Pons (tissue), 1 donor: Measurements from ENCODE around the gene GSG1.
"Not testable (repeated sequence)": the region's sequence is repeated elsewhere in the genome, so short reads cannot be mapped to it uniquely, and the experiment has no call there.

ENCODE experiments used
- DNase-seq: peaks from one replicate; pipeline ENCODE4 v3.0.0-alpha.2; 2016; ENCODE audit warnings: low spot score

GSG1 gene

GRCh38 chr12:13053617-13054016 is 49.9 kb downstream of the GSG1 start:
- not testable (repeated sequence) for DNase-seq

DNA sequence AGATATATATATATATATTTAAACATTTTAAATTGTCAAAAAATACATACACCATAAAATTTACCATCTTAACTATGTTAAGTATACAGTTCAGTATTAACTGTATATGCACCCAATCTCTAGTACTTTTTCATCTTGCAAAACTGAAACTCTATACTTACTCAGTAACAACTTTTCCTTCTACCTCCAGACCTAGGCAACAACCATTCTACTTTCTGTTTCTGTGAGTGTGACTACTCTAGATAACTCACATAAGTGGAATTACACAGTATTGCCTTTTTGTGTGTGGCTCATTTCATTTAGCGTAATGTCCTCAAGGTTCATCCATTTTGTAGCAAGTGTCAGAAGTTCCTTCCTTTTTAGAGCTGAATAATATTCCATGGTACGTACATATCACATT is 51.0 kb downstream of the GSG1 start:
- no peak for DNase-seq

GRCh38 chr12:13049816-13050215 is 53.7 kb downstream of the GSG1 start:
- no peak for DNase-seq

DNA sequence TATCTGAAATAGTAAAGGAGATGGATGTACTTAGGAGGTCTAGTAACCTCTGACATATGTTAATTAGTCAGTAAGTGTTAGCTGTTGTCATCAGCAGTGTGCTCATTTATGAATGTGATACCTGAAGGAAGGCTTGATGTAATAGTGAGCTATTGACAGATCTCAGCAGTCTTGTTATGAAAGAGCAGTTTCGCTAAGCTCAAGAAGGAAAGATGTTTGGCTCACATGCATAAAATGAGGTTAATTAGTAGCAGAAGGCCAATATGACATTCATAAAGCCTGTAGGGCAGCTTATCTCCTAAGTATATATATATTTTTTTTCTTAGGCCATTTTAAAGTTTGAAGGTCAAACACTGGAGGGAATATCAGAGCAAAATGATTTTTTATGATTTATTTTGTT is 56.5 kb downstream of the GSG1 start:
- DNase-seq, result no peak

DNA sequence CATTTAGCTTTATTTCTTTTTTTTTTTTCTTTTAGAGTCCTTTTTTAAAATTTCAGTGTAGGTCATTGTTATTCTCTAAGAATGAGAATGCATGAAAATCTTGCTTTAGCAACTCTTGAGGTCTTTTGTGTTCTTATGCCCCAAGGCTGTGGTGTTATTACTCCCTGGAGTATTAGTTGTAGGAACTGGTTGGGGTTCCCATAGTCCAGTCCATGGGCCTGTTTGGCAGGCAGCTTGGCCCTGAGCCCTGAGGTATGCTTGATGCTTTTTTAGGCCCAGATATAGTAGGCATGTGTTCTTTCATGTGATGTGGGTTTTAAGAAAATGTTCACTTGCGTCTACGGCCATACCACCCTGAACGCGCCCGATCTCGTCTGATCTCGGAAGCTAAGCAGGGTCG is 57.7 kb downstream of the GSG1 start:
- DNase-seq, result no peak

- no peak for DNase-seq
Observed at GRCh38 chr12:13044906-13045299, 58.6 kb downstream of the GSG1 start.

DNA sequence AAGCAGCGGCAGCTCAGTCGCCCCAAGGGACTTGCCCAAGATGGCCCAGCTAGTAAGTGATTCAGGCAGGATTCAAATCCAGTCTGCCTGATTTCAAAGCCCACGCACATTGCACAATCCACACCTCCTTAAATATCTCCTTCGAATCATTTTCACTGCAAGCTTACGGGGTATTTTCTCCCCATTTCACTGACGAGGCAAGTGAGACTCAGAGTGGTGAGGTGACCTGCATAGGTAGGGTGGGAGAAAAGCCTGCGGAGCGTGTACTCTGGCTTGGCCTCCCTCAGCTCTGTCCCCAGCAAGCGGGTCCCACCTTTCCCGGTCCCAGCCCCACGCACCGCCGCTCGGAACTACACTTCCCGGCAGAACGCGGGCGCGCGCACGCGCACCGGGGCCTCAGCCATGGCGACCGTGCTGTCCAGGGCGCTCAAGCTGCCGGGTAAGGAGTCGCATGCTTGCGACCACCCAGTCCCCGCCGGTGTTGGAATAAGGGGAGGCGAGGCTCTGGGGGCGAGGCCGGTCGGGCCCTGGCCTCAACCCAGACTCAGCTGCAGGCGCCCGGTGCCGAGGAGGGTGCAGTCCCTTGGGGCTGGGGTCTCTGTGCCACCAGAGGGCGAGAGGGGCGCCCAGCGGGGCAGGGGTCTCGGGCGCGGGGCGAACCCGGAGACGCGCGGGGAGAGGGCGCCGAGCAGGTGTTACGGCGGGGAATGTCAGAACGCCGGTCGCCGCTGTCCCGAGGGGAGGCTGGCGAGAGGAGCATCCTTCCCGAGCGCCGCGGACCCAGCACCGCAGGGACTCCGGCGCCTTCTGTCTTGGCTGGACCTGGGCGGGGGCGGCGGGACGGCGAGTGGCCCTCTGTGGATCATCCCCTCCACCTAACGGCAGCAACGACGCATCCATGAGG is 59.2 kb downstream of the GSG1 start, which contains the start of gene FAM234B:
Gene FAM234B, plus strand, starts transcription at position 380 of the 904 bp plus-strand sequence. Its CDS starts 23 bp downstream, at position 403.
- peak; percentile 48 for DNase-seq

DNA sequence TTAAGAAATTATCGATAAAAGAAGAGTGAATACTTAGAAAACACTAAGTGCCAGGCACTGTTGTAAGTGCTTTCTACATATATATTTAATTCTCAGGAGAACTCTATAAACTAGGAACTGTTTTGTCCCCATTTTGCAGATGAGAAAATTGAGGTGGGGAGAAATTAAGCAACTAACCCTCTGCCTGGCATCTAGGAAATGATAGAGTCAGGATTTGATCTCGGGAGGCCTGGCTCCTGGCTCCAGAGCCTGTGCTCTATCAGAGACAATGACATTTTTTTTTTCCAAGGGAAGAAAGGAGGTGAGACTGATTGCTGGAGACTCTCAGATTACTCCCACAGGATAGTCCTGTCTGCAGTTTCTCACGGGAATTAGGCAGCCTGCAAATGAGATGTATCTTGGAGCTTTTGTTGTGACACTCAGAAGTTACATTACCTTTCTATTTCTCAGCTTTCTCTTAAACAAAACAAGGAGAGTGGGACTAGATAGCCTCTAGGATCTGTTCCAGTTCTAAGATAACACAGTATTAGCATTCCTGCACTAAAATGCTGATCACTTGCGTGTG is 60.7 kb downstream of the GSG1 start:
- DNase-seq, result no peak

DNA sequence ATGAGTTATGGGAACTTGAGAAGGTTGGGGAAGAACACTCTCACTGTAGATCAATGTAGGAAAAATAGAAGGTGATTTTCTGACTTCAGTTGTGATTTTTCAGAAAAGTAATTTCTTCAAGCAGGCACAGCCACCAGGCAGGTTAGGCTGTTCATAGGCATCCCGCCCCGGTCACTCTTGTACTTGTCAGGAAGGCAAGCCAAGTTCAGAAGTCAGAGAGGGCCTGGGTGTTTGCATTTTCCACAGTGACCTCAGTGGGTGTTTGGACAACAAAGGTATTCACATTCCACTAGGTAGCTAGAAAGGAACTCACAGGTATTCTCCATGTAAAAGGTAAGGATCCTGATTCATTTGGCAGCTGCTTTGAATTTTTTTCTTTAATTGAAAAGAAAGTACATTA is 62.2 kb downstream of the GSG1 start:
- no peak for DNase-seq

DNA sequence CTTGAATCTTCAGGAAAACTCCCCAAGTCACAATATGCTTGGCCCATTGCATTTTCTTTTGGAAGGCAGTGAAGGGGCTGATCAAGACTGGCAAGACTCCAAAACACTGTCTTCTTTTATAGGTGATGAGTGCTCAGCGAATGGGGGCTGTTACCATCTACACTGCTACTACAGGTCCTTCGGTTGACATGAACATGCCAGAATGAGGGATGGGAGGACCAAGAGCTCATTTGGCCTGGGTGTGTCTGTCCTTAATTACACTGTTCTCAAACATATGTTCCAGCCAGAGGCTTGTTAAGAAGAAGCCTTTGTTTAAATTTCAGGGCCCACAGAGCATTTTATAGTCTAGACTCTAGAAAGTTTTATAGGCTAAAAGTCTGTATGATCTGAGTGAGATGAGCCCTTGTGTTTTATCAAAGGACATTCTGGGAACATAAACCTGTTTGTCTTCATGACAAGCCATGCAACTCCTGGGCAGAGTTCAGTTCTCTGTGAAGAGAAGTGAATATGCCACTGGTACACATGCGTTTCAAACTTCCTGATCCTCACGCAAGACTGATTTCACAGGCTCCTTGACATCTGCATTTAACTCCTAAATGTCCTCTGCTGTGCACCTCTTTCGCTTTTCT is 64.0 kb downstream of the GSG1 start:
- DNase-seq, result no peak

DNA sequence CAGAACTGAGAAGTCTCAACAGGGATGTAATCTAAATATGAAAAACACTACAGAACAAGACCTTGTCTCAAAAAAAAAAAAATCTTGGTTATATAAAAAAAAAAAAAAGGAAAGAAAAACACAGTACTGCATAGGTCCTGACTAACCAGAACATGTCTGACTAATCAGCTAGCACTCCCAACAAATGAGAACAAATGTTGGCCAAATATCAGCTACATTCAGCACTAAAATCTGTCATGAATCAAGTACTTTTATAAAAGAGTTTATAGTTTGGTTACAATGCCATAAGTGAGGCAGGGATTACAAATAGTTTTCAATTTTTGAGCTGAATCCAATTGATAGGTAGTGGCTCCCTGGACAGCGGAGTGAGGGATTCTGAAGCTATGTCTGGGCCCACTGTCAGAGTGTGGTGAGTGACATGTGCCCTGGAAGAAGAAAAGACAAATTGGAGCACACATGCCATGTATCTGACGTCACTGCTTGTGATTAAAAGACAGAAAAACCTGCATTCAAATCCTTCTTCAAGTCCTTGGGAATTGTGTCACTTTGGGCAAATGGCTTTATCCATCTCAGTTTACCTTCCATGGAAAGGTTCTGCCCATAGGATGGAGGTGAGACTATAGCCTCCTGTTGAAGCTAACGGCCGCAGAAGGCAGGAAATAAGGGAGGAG is 64.8 kb downstream of the GSG1 start:
- no peak for DNase-seq

DNA sequence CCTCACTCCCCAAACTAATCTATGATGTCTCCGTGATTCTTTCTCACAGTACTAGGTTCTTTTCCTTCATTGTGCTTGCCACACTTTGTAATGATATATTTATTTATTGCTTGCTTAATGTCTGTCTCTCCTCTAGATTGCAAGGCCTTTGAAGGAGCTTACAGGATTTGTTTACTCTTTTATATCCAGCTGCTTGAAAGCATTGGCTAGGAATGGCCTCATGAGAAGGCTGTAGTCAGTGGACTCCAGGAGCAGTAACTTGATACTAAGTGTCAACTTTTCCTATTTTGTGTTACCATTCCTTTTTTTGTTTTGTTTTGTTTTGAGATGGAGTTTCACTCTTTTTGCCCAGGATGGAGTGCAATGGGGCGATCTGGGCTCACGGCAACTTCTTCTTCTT is 66.6 kb downstream of the GSG1 start:
- no peak for DNase-seq

DNA sequence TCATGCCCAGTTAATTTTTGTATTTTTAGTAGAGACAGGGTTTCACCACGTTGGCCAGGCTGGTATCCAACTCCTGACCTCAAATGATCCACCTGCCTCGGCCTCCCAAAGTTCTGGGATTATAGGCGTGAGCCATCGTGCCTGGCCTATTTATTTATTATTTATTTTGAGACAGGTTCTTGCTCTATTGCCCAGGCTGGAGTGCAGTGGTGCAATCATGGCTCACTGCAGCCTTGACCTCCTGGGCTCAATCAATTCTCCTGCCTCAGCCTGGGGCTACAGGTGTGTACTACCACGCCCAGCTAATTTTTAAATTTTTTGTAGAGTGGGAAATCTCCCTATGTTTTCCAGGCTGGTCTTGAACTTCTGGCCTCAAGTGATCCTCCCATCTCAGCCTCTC is 68.1 kb downstream of the GSG1 start:
- not testable (repeated sequence) for DNase-seq
